ENCODE results near the gene GALNTL6. TPM values are rescaled to one million over a fixed set of nuclear protein-coding genes. Genes with fewer than 3 reads are reported as not detected.

GALNTL6 gene
- total and polyA plus RNA-seq, 9 of the 15 experiments (the other 6 are each of a cell fraction or from before 2014, with no cell fraction given) = 0.18 to 0.50 (median 0.29) TPM

GRCh38 chr4:173008436-173008835, 1195.2 kb downstream of the GALNTL6 start:
- no TSS peak for BruUV-seq (replicated peaks)
- no peak overlapping the region for H3K4me3 ChIP-seq
- in situ Hi-C loops (cut with MboI) = no loop called here
- H3K4me2 ChIP-seq (ENCODE audit: insufficient read depth, low read length) = no peak overlapping the region
- no peaks in the 10 kb centered on the region for H3K9me1 ChIP-seq (ENCODE audit: control insufficient read depth, insufficient read depth, low read length)
- CTCF ChIA-PET (ENCODE audit: low intra/inter-chr PET ratio) = no interaction called here
- no peak for ATAC-seq
- no peaks in the 10 kb centered on the region for H3K36me3 ChIP-seq (ENCODE audit: control insufficient read depth, insufficient read depth, low read length)
- intact Hi-C loops (cut with micrococcal nuclease) = no loop called here
- WGBS (ENCODE audit: insufficient coverage, low coverage, missing lambda C conversion rate) = 57% methylated on average over 3 of the region's 3 CpGs
- H3K9ac ChIP-seq (ENCODE audit: insufficient read depth in 1 of 2, low read depth in 2 of 2, low read length in 2 of 2) = no peak overlapping the region
- POLR2A ChIA-PET = no interaction called here
- TF ChIP-seq SMARCE1 (IDR thresholded peaks at IDR 0.05) (no peak), HES1 (IDR thresholded peaks at IDR 0.05; ENCODE audit: low read depth) (no peak), POLR3G (IDR thresholded peaks at IDR 0.05; ENCODE audit: extremely low read depth, insufficient read length, insufficient replicate concordance) (no peak), PURB (CRISPR knock-in tag; IDR thresholded peaks at IDR 0.05; ENCODE audit: low read depth) (no peak), SRF (CRISPR knock-in tag; IDR thresholded peaks at IDR 0.05) (no peak), ETS2 (tag; IDR thresholded peaks at IDR 0.05; ENCODE audit: borderline replicate concordance, poor library complexity, severe bottlenecking) (no peak), ZFP36 (IDR thresholded peaks at IDR 0.05; ENCODE audit: low read depth, low read length, partially characterized antibody) (no peak), OTX1 (CRISPR knock-in tag; IDR thresholded peaks at IDR 0.05) (no peak), ZBED1 (IDR thresholded peaks at IDR 0.05) (no peak)
- peaks cover 0 to 4% of the 10 kb centered on the region in 2 experiments; a peak in 1 of 5 replicates for H3K4me1 ChIP-seq (replicated peaks in 1 of 2; ENCODE audit: control insufficient read depth in 2 of 2, insufficient read depth in 2 of 2, low read length in 2 of 2)
- H2AFZ ChIP-seq (ENCODE audit: low read depth, low read length) = no peak overlapping the region
- no peak overlapping the region for H3K27ac ChIP-seq (ENCODE audit: extremely low read depth, low read depth, low read length)
- no peaks in the 10 kb centered on the region for H3K27me3 ChIP-seq (ENCODE audit: control insufficient read depth in 2 of 2, insufficient read depth in 2 of 2, low read length in 2 of 2)
- H4K20me1 ChIP-seq (replicated peaks; ENCODE audit: control insufficient read depth, insufficient read depth, low read length) = no peaks in the 10 kb centered on the region
- H3K9me3 ChIP-seq (replicated peaks; ENCODE audit: control insufficient read depth, insufficient read depth, low read depth, low read length) = no peaks in the 10 kb centered on the region
- no peak for DNase-seq (ENCODE audit: extremely low read depth in 1 of 4, low spot score in 3 of 4)
- FAIRE-seq = no peak
- no peaks in the 10 kb centered on the region for H3K79me2 ChIP-seq (ENCODE audit: control insufficient read depth, insufficient read depth, low read length)

All from K562 (cell line).